ENCODE measurements around the gene MS4A5.

The MS4A5 gene

GRCh38 chr11:60457576-60457975, 28.2 kb downstream of the MS4A5 start:
- H3K9me3 ChIP-seq (ENCODE audit: control insufficient read depth, insufficient read depth, low read length): peaks cover 4% of the 10 kb centered on the region; the same call in 1 of the 2 replicates
- H3K27ac ChIP-seq (ENCODE audit: low read depth, low read length): peak overlapping the region; percentile 98
- no peak for TF ChIP-seq EZH2phosphoT487 (IDR thresholded peaks at IDR 0.05; ENCODE audit: borderline replicate concordance, low read length)
- TF ChIP-seq CTCF (IDR thresholded peaks at IDR 0.05; ENCODE audit: low read depth, low read length, poor library complexity, severe bottlenecking): no peak
- H3K27me3 ChIP-seq (ENCODE audit: control insufficient read depth, low read length): no peaks in the 10 kb centered on the region
- H3K4me3 ChIP-seq (ENCODE audit: low read length): peak overlapping the region; percentile 81
- H3K79me2 ChIP-seq (ENCODE audit: control insufficient read depth, low read length): peaks cover 82% of the 10 kb centered on the region
- no peaks in the 10 kb centered on the region for H3K9me2 ChIP-seq (replicated peaks; ENCODE audit: control insufficient read depth, low read length)
- peak overlapping the region; percentile 93 for H3K4me2 ChIP-seq (ENCODE audit: low read length)
- H3F3A ChIP-seq (ENCODE audit: control insufficient read depth, insufficient read depth): peaks cover 31% of the 10 kb centered on the region
- peaks cover 87% of the 10 kb centered on the region for H3K36me3 ChIP-seq (ENCODE audit: control insufficient read depth, low read length)
- peaks cover 12% of the 10 kb centered on the region; the same call in 1 of the 2 replicates for H4K20me1 ChIP-seq (ENCODE audit: control insufficient read depth, insufficient read depth, low read depth, low read length)
- H3K4me1 ChIP-seq (ENCODE audit: control insufficient read depth, low read length): peaks cover 79% of the 10 kb centered on the region

- no peak for TF ChIP-seq EZH2phosphoT487 (IDR thresholded peaks at IDR 0.05; ENCODE audit: borderline replicate concordance, low read length)
- TF ChIP-seq CTCF (IDR thresholded peaks at IDR 0.05; ENCODE audit: low read depth, low read length, poor library complexity, severe bottlenecking): no peak
- no peaks in the 10 kb centered on the region for H3K9me3 ChIP-seq (ENCODE audit: control insufficient read depth, insufficient read depth, low read length)
- H3K27ac ChIP-seq (ENCODE audit: low read depth, low read length): peak overlapping the region; percentile 98
- peaks cover 12% of the 10 kb centered on the region; the same call in 1 of the 2 replicates for H4K20me1 ChIP-seq (ENCODE audit: control insufficient read depth, insufficient read depth, low read depth, low read length)
- peaks cover 61% of the 10 kb centered on the region for H3K4me1 ChIP-seq (ENCODE audit: control insufficient read depth, low read length)
- no peaks in the 10 kb centered on the region for H3K27me3 ChIP-seq (ENCODE audit: control insufficient read depth, low read length)
- peaks cover 92% of the 10 kb centered on the region for H3K79me2 ChIP-seq (ENCODE audit: control insufficient read depth, low read length)
- peak overlapping the region; percentile 93 for H3K4me2 ChIP-seq (ENCODE audit: low read length)
- no peaks in the 10 kb centered on the region for H3K9me2 ChIP-seq (replicated peaks; ENCODE audit: control insufficient read depth, low read length)
- H3K4me3 ChIP-seq (ENCODE audit: low read length): peak overlapping the region; percentile 81
- H3F3A ChIP-seq (ENCODE audit: control insufficient read depth, insufficient read depth): peaks cover 42% of the 10 kb centered on the region
- peaks cover 95% of the 10 kb centered on the region for H3K36me3 ChIP-seq (ENCODE audit: control insufficient read depth, low read length)
Measured at GRCh38 chr11:60459345-60459744, 30.0 kb downstream of the MS4A5 start.

- H3F3A ChIP-seq (ENCODE audit: control insufficient read depth, insufficient read depth): peaks cover 79% of the 10 kb centered on the region
- H3K4me3 ChIP-seq (ENCODE audit: low read length): no peak overlapping the region
- no peaks in the 10 kb centered on the region for H4K20me1 ChIP-seq (ENCODE audit: control insufficient read depth, insufficient read depth, low read depth, low read length)
- H3K79me2 ChIP-seq (ENCODE audit: control insufficient read depth, low read length): 0 out of 2 replicates have a peak, but pooled peaks cover 5% of the 10 kb centered on the region
- no peaks in the 10 kb centered on the region for H3K9me2 ChIP-seq (replicated peaks; ENCODE audit: control insufficient read depth, low read length)
- no peaks in the 10 kb centered on the region for H3K27me3 ChIP-seq (ENCODE audit: control insufficient read depth, low read length)
- H3K9me3 ChIP-seq (ENCODE audit: control insufficient read depth, insufficient read depth, low read length): no peaks in the 10 kb centered on the region
- H3K4me1 ChIP-seq (ENCODE audit: control insufficient read depth, low read length): peaks cover 36% of the 10 kb centered on the region
- peak overlapping the region; percentile 26; the same call in 1 of the 2 replicates for H3K27ac ChIP-seq (ENCODE audit: low read depth, low read length)
- peaks cover 85% of the 10 kb centered on the region for H3K36me3 ChIP-seq (ENCODE audit: control insufficient read depth, low read length)
- TF ChIP-seq CTCF (IDR thresholded peaks at IDR 0.05; ENCODE audit: low read depth, low read length, poor library complexity, severe bottlenecking) (no peak), EZH2phosphoT487 (IDR thresholded peaks at IDR 0.05; ENCODE audit: borderline replicate concordance, low read length) (no peak)
- H3K4me2 ChIP-seq (ENCODE audit: low read length): no peak overlapping the region
Measured at GRCh38 chr11:60468829-60469228, 39.5 kb downstream of the MS4A5 start.
